ENCODE data around the gene NAA80. TPM values are rescaled to one million over a fixed set of nuclear protein-coding genes. Genes with fewer than 3 reads are reported as not detected.

The NAA80 gene
- polyA plus RNA-seq, 3 donors, result 2.3 to 21.3 (median 4.6) TPM

DNA sequence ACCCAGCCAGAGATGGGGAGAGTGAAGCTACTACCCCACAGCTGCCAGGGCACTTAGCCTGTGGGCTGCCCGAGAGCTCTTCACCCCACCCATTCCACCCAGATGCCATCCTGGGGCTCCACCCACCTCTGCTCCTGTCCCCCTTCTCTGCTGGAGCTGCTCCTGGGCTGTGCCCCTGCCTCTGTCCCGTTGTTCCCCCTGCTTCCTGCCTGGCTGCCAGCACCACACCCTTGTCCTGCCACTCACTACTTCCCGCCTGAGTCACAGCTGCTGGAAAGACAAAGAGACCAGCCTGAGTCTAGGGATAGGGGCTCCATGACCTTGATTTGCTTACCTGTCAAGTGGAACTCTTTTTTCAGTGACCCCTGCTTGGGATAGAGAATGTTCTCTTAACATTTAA, 50.8 kb downstream of the NAA80 start:
- peak overlapping the region; percentile 51 to 57 for H3K4me3 Mint-ChIP-seq

DNA sequence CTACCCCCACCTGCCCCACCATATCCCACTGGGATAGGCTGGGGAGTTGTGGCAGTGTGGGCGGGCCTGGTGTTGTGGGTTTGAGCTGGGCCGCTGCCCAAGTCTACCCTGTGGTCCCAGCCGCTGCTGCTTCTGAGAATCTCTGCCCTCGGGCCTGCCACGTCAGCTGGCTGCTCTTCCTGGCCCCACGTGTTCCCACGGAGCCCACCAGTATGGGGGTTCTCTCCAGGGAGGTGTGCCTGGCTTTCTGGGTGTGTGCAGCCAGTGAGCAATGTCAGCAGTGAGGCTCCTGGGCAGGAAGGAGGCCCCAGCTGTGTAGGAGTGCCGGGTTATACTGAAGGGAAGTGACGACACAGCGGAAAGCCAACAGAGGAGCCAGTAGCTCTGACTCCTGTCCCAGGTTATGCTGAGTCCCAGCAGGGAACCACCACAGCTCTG, 52.7 kb downstream of the NAA80 start:
- Histone ChIP-seq H2AFZ (ENCODE audit: insufficient read depth, low read depth, low read length, poor library complexity, severe bottlenecking) (no peak overlapping the region), H3K4me2 (replicated peaks; ENCODE audit: extremely low read depth, low read length, poor library complexity, severe bottlenecking) (peak overlapping the region; percentile 83), H4K20me1 (ENCODE audit: insufficient read depth, low read length) (peaks cover 92% of the 10 kb centered on the region), H3K27ac (ENCODE audit: low read depth in 1 of 2, low read length in 2 of 2) (peak overlapping the region; percentile 98 to 100), H3K9ac (ENCODE audit: insufficient read depth, low read length, poor library complexity, severe bottlenecking) (peak overlapping the region; percentile 61), H3K4me3 (replicated peaks in 1 of 3; ENCODE audit: low read depth in 2 of 3, low read length in 3 of 3) (peak overlapping the region in 2 of 3 experiments; percentile 28 to 73), H3K36me3 (replicated peaks in 1 of 2; ENCODE audit: control insufficient read depth in 1 of 2, insufficient read depth in 2 of 2, low read length in 2 of 2) (peaks cover 48% of the 10 kb centered on the region in 2 donors), H3K4me1 (ENCODE audit: control insufficient read depth in 1 of 2, insufficient read depth in 2 of 2, low read length in 2 of 2) (peaks cover 87 to 90% of the 10 kb centered on the region in 2 donors), H3K79me2 (ENCODE audit: insufficient read depth, low read length) (peaks cover 100% of the 10 kb centered on the region), H3K27me3 (ENCODE audit: control insufficient read depth in 2 of 2, insufficient read depth in 2 of 2, low read length in 2 of 2) (no peaks in the 10 kb centered on the region), H3K9me3 (replicated peaks in 1 of 2; ENCODE audit: control insufficient read depth in 1 of 2, insufficient read depth in 1 of 2, low read length in 2 of 2) (no peaks in the 10 kb centered on the region)
- 3% methylated on average over 7 of the region's 10 CpGs for WGBS (ENCODE audit: insufficient coverage)
- intact Hi-C loops (cut with micrococcal nuclease), result loop anchor here (1.0 to 2.0 kb wide), 2 partner anchors 19 to 20 kb away; no protein-coding TSS in a partner anchor
- Mint-ChIP-seq H3K27me3 (ENCODE audit: low read depth in 3 of 3) (peaks cover 0 to 3% (median 0%) of the 10 kb centered on the region in 3 donors), H3K36me3 (peaks cover 38 to 78% of the 10 kb centered on the region in 2 donors), H3K4me3 (peak overlapping the region; percentile 74 to 88), H3K4me1 (peaks cover 87% of the 10 kb centered on the region), H3K9me3 (peaks cover 0 to 2% (median 0%) of the 10 kb centered on the region in 7 donors), H3K27ac (peak overlapping the region; percentile 96 to 98 (median 98))
- TF ChIP-seq, protein P1, sequence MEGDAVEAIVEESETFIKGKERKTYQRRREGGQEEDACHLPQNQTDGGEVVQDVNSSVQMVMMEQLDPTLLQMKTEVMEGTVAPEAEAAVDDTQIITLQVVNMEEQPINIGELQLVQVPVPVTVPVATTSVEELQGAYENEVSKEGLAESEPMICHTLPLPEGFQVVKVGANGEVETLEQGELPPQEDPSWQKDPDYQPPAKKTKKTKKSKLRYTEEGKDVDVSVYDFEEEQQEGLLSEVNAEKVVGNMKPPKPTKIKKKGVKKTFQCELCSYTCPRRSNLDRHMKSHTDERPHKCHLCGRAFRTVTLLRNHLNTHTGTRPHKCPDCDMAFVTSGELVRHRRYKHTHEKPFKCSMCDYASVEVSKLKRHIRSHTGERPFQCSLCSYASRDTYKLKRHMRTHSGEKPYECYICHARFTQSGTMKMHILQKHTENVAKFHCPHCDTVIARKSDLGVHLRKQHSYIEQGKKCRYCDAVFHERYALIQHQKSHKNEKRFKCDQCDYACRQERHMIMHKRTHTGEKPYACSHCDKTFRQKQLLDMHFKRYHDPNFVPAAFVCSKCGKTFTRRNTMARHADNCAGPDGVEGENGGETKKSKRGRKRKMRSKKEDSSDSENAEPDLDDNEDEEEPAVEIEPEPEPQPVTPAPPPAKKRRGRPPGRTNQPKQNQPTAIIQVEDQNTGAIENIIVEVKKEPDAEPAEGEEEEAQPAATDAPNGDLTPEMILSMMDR (IDR thresholded peaks at IDR 0.05), result peak; percentile 77
- peak; percentile 75 to 89 (median 77) for DNase-seq

More for the DNA sequence above, 50.8 kb downstream of the NAA80 start:
- Histone ChIP-seq H3K9me3 (replicated peaks in 1 of 2; ENCODE audit: control insufficient read depth in 1 of 2, insufficient read depth in 1 of 2, low read length in 2 of 2) (no peaks in the 10 kb centered on the region), H3K4me2 (replicated peaks; ENCODE audit: extremely low read depth, low read length, poor library complexity, severe bottlenecking) (peak overlapping the region; percentile 49), H2AFZ (ENCODE audit: insufficient read depth, low read depth, low read length, poor library complexity, severe bottlenecking) (no peak overlapping the region), H4K20me1 (ENCODE audit: insufficient read depth, low read length) (peaks cover 98% of the 10 kb centered on the region), H3K4me1 (ENCODE audit: control insufficient read depth in 1 of 2, insufficient read depth in 2 of 2, low read length in 2 of 2) (peaks cover 87 to 90% of the 10 kb centered on the region in 2 donors), H3K36me3 (replicated peaks in 1 of 2; ENCODE audit: control insufficient read depth in 1 of 2, insufficient read depth in 2 of 2, low read length in 2 of 2) (peaks cover 65 to 66% of the 10 kb centered on the region in 2 donors), H3K79me2 (ENCODE audit: insufficient read depth, low read length) (peaks cover 100% of the 10 kb centered on the region), H3K27ac (ENCODE audit: low read depth in 1 of 2, low read length in 2 of 2) (peak overlapping the region; percentile 98 to 100), H3K4me3 (replicated peaks in 1 of 3; ENCODE audit: low read depth in 2 of 3, low read length in 3 of 3) (peak overlapping the region in 1 of 3 experiments; percentile 73), H3K27me3 (ENCODE audit: control insufficient read depth in 2 of 2, insufficient read depth in 2 of 2, low read length in 2 of 2) (no peaks in the 10 kb centered on the region), H3K9ac (ENCODE audit: insufficient read depth, low read length, poor library complexity, severe bottlenecking) (no peak overlapping the region)
- H3K4me1 Mint-ChIP-seq, result peaks cover 79% of the 10 kb centered on the region
- DNase-seq, result peak in 1 of 3 donors; percentile 53
- peaks cover 0 to 2% (median 0%) of the 10 kb centered on the region in 7 donors for H3K9me3 Mint-ChIP-seq
- 0% methylated on average over 1 of the region's 3 CpGs for WGBS (ENCODE audit: insufficient coverage)
- peaks cover 0 to 3% (median 0%) of the 10 kb centered on the region in 3 donors for H3K27me3 Mint-ChIP-seq (ENCODE audit: low read depth in 3 of 3)
- intact Hi-C loops (cut with micrococcal nuclease), result no loop called here
- H3K27ac Mint-ChIP-seq, result peak overlapping the region; percentile 81 to 98 (median 90)
- TF ChIP-seq, protein P1 (IDR thresholded peaks at IDR 0.05), result no peak
- peaks cover 50 to 89% of the 10 kb centered on the region in 2 donors for H3K36me3 Mint-ChIP-seq

Other genes starting within 250 kb of the NAA80 start
- gene RBM5, start 210.5 kb downstream of the NAA80 start, polyA plus RNA-seq, result 100 to 1,000 TPM in 1 of 3 donors, 10 to 100 TPM in 1, 1 to 10 TPM in 1; 9.7 to 332 (median 18.5) TPM
- gene SEMA3F, start 144.1 kb downstream of the NAA80 start, polyA plus RNA-seq, result under 1 TPM in 1 of 3 donors, not detected in 2; 0.01 TPM
- not detected for gene GNAT1, start 107.8 kb downstream of the NAA80 start, polyA plus RNA-seq
- not detected for gene SLC38A3, start 94.1 kb downstream of the NAA80 start, polyA plus RNA-seq
- 1,000 to 10,000 TPM in 2 of 3 donors, 100 to 1,000 TPM in 1; 914 to 1,492 (median 1,165) TPM for gene GNAI2, start 63.2 kb downstream of the NAA80 start, polyA plus RNA-seq
- under 1 TPM in 1 of 3 donors, not detected in 2; 0.56 TPM for gene SEMA3B, start 30.3 kb downstream of the NAA80 start, polyA plus RNA-seq
- not detected for gene LSMEM2, start 20.3 kb downstream of the NAA80 start, polyA plus RNA-seq
- gene IFRD2, start 7.0 kb downstream of the NAA80 start, polyA plus RNA-seq, result 10 to 100 TPM; 17.1 to 35.1 (median 23.3) TPM
- gene HYAL3, start within 50 bp of the NAA80 start, polyA plus RNA-seq, result 1 to 10 TPM; 3.4 to 5.8 (median 4.9) TPM
- gene HYAL1, start 4.2 kb upstream of the NAA80 start, polyA plus RNA-seq, result under 1 TPM in 1 of 3 donors, not detected in 2; 0.57 TPM
- gene HYAL2, start 23.3 kb upstream of the NAA80 start, polyA plus RNA-seq, result 10 to 100 TPM; 18.3 to 25.8 (median 18.9) TPM
- gene TUSC2, start 28.8 kb upstream of the NAA80 start, polyA plus RNA-seq, result 10 to 100 TPM; 22.6 to 55.7 (median 47.0) TPM
- gene RASSF1, start 41.4 kb upstream of the NAA80 start, polyA plus RNA-seq, result 100 to 1,000 TPM in 1 of 3 donors, 10 to 100 TPM in 2; 16.0 to 229 (median 24.0) TPM
- 1 to 10 TPM in 1 of 3 donors, under 1 TPM in 2; 0.12 to 1.7 (median 0.19) TPM for gene ZMYND10, start 46.3 kb upstream of the NAA80 start, polyA plus RNA-seq
- gene NPRL2, start 51.4 kb upstream of the NAA80 start, polyA plus RNA-seq, result 10 to 100 TPM; 20.9 to 37.9 (median 23.5) TPM
- 10 to 100 TPM; 78.9 to 94.0 (median 82.5) TPM for gene CYB561D2, start 51.5 kb upstream of the NAA80 start, polyA plus RNA-seq
- gene TMEM115, start 60.1 kb upstream of the NAA80 start, polyA plus RNA-seq, result 10 to 100 TPM; 14.5 to 36.2 (median 32.9) TPM
- gene CACNA2D2, start 204.2 kb upstream of the NAA80 start, polyA plus RNA-seq, result under 1 TPM in 2 of 3 donors, not detected in 1; 0.09 to 0.16 TPM